Epidermal melanocyte (primary cell): ENCODE results near the gene MAST1.
A peak's percentile ranks its signal among the peaks of the same experiment; 100 is the strongest.
"Not testable (repeated sequence)": the region's sequence is repeated elsewhere in the genome, so short reads cannot be mapped to it uniquely, and the experiment has no call there.

Source experiments
- DNase-seq: peaks from one replicate; pipeline ENCODE4 v3.0.0; 2011; ENCODE audit warnings: low spot score; ENCODE audit not compliant: insufficient read length

Gene MAST1

GRCh38 chr19:12838182-12838885 lies at the start of gene MAST1:
Gene MAST1 (plus strand): TSS chr19:12838515. CDS start chr19:12838573, 58 bp downstream.
- peak; percentile 12 for DNase-seq

DNA sequence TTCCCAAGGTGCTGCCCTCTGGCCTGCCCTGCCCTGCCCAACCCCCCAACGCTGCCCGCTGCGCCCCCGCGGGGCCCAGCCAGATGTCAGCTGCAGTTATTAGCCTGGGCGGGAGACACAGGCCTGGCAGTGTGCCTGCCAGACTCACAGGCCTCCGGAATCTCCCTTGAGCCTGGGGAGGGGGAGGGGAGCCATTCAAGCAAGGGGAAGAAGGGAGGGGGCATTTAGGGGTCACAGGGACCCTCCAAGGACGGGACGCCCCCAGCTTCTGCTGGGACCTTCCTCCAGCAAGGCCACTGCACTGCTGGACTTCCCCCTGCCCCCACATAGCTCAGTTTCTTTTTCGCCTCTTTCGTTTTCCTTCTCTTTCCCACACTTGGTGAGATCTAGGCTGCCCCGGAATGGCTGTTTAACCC lies 49.6 kb upstream of the MAST1 start:
- DNase-seq = no peak

DNA sequence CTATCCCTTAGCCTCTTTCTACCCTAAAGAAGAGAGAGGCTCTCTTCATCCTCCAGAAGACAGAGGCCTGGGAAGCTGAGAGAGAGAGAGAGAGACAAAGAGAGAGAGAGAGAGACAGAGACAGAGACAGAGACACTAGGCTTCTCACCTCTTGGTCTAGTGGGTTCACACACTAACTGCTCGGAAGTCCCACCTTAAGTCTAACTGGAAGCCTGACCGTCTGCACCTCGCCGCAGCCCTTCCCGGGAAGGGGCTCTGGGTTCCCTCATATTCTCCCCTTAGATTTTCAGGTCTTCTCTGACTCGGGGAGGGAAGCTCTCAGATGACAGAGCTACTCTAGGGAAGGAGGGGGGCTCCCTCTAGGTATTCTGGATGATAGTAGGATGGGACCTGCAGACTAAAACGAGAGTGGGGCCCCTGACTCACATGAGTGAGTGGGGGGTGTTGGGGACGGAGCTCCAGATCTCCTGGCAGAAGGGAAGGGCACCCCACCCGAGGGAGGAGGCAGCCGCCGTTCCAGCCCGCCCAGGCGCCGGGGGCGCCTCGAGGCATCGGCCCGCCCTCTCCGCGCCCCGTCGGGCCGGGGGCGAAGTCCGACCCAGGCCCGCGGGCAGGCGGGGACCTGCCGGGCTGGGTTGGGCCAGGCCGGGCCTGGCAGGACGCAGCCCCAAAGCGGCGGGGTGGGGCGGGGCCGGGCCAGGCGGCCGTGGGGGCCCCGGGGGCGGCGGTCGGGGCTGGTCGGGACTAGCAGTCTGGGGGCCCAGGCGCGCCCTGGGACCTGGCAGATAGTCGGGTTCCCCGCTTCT lies 49.0 kb upstream of the MAST1 start:
- no peak for DNase-seq

GRCh38 chr19:12789904-12790619 lies 48.3 kb upstream of the MAST1 start:
- peak; percentile 98 for DNase-seq

GRCh38 chr19:12790628-12791344 lies 47.5 kb upstream of the MAST1 start:
- no peak for DNase-seq

DNA sequence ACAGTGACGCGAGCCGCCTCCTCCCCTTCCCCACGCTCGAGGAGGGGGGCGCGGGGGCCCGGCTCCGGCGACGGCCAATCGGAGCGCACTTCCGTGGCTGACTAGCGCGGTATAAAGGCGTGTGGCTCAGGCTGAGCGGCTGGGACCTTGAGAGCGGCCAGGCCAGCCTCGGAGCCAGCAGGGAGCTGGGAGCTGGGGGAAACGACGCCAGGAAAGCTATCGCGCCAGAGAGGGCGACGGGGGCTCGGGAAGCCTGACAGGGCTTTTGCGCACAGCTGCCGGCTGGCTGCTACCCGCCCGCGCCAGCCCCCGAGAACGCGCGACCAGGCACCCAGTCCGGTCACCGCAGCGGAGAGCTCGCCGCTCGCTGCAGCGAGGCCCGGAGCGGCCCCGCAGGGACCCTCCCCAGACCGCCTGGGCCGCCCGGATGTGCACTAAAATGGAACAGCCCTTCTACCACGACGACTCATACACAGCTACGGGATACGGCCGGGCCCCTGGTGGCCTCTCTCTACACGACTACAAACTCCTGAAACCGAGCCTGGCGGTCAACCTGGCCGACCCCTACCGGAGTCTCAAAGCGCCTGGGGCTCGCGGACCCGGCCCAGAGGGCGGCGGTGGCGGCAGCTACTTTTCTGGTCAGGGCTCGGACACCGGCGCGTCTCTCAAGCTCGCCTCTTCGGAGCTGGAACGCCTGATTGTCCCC lies 46.8 kb upstream of the MAST1 start, which contains the start of gene JUNB:
Gene JUNB, plus strand, starts transcription at position 142 of the 706 bp plus-strand sequence. Its CDS starts 286 bp downstream, at position 428.
- peak; percentile 97 for DNase-seq

- DNase-seq = no peak
These were observed 46.1 kb upstream of the MAST1 start for GRCh38 chr19:12792051-12792852.

DNA sequence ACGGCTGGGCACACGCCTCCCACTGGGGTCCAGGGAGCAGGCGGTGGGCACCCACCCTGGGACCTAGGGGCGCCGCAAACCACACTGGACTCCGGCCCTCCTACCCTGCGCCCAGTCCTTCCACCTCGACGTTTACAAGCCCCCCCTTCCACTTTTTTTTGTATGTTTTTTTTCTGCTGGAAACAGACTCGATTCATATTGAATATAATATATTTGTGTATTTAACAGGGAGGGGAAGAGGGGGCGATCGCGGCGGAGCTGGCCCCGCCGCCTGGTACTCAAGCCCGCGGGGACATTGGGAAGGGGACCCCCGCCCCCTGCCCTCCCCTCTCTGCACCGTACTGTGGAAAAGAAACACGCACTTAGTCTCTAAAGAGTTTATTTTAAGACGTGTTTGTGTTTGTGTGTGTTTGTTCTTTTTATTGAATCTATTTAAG lies 45.4 kb upstream of the MAST1 start:
- no peak for DNase-seq

DNA sequence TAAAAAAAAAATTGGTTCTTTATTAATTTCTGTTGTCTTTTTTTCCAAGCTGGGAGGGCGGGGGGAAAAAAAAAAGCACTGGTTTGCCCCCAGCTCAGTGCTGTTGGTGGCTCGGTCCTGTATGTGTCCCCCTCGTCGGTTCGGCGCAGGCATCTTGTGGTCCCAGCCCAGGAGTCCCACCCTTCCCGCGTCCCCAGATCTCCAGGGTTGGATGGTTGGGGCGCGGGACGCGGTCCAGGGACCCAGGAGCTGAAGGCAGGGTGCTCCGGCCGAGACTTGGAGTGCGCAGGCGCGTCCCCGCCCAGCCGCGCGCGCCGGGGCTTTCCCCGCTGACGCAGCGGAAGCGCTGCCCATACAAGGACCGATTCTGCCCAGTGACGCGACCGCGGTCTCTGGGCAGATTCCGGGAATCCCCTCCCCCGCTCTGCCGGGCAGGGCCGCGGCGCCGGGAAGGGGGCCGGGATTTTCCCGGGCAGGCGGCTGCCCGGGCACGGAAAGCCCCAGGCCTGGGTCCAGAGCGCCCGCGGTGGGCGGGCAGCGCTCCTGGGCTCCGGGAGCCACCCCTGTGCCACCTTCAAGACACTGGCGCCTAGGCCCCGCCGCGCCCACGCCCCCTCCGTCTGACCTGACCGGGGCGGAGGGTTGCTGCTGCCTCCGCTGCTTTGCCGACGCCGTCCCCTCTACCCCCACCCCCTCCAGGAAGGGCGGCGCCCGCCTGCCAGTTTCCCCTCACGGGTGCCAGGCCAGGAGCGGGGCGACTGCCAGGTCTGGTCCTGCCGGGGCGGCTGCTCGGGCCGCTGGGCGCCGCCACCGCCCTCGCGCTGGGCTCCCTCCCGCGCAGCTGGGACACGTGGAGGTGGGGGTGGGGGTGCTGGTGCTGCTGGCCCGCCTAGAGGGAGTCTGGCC lies 44.8 kb upstream of the MAST1 start:
- DNase-seq = peak; percentile 97

- DNase-seq = no peak
These were observed 43.9 kb upstream of the MAST1 start for GRCh38 chr19:12794196-12794941.

GRCh38 chr19:12794971-12795381 lies 43.3 kb upstream of the MAST1 start:
- no peak for DNase-seq

DNA sequence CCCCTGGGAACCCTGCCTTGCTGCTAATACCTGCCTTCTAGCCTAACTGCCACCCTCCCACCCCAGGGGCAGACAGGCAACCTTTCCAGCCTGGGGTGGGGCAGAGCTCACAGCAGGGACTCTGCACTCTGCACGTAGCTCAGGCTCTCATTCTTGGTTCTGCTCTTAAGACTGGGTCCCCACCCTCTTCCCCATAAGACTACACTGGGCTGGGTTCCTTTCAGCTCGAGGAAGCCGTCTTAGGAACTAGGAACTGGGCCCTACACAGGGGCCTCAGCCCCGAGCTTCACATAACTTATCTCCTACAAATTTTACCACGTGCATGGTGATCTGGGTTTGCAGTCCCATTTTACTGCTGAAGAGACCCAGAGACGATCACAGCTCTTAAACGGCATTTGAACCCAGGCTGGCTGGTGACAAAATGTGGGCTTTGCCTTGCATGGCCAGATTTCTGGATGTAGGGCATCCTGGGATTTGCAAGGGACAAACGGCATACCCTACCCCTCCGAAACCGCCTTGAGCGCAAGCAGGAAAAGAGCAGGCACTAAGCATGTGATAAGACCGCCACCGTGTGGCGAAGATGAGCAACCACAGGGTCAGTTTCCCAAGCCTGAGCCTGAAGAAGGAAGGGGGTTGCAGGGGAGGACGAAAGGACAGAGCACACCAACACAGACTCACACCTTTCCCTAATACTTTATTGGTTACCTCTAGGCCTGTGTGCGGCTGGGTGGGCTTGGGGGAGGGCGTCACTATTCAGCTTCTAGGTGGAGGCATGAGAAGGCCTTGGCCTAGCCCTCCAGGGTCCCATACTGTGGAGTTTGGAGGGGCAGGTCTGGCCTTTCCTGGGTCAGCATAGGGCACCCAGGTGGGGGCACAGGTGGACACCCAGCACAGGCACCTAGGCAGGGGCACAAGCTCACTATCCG lies 41.9 kb upstream of the MAST1 start:
- DNase-seq = no peak

GRCh38 chr19:12797141-12797587 lies 41.2 kb upstream of the MAST1 start:
- DNase-seq = no peak

DNA sequence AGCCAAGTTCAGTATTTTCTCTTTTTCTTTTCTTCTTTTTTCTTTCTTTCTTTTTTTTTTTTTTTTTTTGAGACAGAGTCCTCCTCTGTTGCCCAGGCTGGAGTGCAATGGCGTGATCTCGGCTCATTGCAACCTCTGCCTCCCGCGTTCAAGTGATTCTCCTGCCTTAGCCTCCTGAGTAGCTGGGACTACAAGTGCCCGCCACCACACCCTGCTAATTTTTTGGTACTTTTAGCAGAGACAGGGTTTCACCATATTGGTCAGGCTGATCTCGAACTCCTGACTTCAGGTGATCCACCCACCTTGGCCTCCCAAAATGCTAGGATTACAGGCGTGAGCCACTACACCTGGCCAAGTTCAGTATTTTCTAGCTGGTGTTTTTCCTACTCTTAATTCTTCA lies 40.7 kb upstream of the MAST1 start:
- not testable (repeated sequence) for DNase-seq

DNA sequence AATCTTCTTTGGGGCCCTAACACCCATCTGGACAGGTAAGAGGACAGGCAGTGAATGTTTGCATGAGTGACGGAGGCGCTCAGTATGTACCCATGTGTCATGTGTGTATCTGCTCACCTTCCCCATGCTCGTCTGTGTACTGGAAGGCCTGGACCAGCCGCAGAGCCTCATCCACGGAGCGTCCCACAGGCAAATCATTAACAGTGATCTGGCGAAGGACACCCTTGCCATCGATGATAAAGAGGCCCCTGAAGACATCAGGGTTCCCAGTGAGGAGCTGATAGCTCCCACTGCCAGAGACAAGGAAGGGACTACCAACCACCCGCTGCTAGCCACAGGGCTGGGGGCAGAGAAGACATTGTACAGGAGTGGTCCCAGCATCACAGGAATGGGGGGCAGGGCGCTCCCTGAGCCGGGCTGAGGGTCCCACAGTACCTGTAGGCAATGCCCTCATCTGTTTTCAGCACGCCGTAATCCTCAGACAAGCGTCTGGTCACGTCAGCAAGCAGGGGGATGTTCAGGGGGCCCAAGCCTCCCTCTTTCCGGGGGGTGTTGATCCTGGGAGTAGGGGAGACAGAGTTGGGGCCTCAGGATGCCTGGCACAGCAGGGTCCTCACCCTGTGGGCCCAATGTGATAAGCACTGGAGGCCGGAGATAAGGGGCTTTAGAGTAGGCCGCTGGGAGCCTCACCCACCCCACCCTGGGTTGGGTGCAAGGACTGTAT lies 38.4 kb upstream of the MAST1 start:
- no peak for DNase-seq

GRCh38 chr19:12800466-12800770 lies 37.9 kb upstream of the MAST1 start:
- no peak for DNase-seq
